IPS DF 4.7 (cell line): ENCODE results near the gene DAZAP2.
A peak's percentile ranks its signal among the peaks of the same experiment; 100 is the strongest.
"Not testable (repeated sequence)": the region's sequence is repeated elsewhere in the genome, so short reads cannot be mapped to it uniquely, and the experiment has no call there.

ENCODE experiments used
- DNase-seq: peaks from one replicate; pipeline ENCODE4 v3.0.0-alpha.2; 2013; ENCODE audit warnings: low spot score; ENCODE audit errors: extremely low read depth

The DAZAP2 gene

DNA sequence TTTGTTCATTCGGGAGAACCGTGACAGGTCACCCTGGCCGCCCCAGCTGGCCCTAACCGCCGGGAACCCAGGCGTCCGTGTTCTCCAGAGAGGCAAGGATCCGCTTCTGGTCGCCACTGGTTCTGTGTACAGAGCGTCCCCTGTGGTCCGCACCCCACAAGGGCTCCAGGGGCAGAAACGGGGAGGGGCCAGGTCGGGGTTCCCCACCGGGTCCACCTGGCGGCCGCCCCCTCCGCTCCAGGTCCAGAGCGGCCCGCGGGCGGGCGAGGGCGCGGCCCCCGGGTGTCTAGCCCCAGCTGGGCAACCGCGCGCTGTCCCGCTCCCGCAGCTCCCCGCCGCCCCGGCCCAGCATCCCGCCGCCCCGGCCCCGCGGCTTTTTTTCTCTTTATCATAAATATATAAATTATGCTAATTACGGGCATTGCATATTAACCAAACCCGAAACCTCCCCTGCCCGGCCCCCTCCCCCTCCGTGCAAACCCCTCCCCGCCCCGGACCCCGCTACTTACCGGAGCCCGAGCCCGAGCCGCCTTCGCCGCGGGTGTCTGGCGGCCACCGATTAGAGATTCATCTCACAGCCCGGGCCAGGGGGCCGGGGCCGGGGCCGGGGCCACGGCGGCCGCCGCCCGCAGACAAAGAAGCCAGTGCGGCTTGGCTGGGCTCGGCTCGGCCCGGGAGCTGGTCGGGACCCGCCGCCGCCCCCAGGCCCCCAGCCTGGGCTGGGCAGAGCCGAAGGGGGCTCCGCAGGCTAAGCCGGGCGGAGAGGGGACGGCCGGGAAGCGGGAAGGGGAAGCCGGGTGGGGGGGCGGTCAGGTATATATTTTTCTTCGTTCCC lies 21.3 kb upstream of the DAZAP2 start:
- no peak for DNase-seq

- DNase-seq = peak; percentile 28
Measured at GRCh38 chr12:51217968-51218606, 20.5 kb upstream of the DAZAP2 start, which contains the start of gene POU6F1. POU6F1 (minus strand) TSS chr12:51218062; CDS start chr12:51206836, 11,226 bp downstream.

DNA sequence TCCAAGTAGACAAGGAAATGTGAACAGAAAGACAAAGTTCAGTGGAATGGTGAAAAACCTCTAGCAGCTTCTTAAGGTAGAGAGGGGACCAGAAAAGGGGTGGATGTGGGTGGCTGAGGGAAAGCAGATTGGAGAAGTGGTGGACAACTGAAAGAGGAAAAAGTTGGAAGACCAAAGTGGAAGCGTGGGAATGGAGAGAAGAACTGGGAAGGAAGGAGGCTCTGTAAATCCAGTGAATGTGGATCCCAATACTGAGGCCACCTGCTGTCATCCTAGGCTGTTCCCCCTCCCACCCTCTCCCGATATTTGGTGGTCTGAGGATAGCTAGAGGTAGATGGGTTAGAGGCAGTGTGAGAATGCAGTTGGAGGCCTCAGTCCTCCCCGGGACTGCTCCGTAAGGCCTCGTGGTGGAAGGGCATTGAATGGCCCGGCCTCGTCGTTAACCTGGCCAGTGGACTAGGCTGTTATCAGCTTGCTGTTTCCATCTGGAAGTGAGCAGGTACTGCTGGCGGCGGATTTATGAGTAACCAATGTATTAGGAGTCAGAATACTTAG lies 19.9 kb upstream of the DAZAP2 start:
- DNase-seq = no peak

DNA sequence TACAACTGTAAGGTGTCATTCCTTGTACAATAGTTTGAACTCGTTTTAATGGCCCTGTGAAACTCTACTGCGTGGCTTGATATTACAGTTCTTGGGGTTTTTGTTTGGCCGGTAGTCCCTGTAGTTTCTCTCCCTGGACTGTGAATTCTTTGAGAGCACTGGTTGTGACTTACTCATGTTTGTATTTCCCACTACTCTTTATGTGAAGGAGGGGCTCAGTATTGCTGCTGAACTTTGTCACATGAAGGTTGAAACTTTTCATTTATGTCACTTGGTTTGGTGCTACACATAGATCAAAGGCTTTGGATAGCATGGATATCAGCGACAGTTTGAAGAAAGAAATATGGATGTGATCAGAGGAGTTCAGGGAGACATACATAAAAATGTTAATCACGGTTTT lies 19.3 kb upstream of the DAZAP2 start:
- no peak for DNase-seq

- not testable (repeated sequence) for DNase-seq
Measured at GRCh38 chr12:51219857-51220256, 18.8 kb upstream of the DAZAP2 start.

GRCh38 chr12:51222461-51222860 lies 16.2 kb upstream of the DAZAP2 start:
- no peak for DNase-seq

DNA sequence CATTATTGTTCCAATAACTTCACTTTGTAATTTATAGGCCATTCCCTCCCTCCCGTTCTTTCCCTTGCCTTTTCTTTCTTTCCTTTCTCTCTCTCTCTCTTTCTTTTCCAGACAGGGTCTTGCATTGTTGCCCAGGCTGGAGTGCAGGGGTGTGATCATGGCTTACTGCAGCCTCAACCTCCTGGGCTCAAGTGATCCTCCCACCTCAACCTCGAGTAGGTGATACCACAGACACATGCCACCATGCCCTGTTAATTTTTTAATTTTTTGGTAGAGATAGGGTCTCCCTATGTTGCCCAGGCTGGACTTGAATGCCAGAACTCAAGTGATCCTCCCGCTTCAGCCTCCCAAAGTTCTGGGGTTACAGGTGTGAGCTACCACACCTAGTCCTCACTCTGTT lies 14.0 kb upstream of the DAZAP2 start:
- DNase-seq = no peak

GRCh38 chr12:51225234-51225633 lies 13.4 kb upstream of the DAZAP2 start:
- DNase-seq = no peak

DNA sequence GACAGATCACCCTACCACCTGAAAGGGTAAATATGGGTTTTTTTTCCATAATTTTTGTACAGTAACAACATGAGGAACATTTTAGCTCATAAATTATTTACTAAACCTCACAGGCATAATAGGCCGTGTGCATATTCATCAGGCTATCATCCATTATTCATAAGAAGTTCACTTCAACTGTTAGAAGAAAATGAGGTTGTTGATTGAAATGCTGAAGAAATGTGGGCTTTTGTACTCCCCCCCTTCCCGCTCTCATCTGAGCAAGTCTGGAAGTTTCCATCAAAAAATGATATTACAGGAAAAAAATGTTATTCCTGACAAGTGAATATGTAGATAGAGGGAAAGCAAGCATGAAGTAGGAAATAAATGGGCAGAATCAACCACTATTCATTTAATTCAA lies 12.9 kb upstream of the DAZAP2 start:
- DNase-seq = no peak

DNA sequence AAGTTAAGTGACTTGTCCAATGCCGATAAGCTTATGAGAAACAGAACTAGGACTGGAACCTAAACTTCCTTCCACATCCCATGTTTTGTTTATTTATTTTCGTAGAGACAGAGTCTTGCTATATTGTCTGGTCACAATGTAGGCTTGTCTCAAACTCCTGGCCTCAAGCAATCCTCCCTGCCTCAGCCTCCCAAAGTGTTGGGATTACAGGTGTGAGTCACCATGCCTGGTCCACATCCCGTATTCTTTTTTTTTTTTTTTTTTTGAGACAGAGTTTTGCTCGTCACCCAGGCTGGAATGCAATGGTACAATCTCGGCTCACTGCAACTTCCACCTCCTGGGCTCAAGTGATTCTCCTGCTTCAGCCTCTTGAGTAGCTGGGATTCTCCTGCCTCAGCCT lies 11.5 kb upstream of the DAZAP2 start:
- DNase-seq = not testable (repeated sequence)

DNA sequence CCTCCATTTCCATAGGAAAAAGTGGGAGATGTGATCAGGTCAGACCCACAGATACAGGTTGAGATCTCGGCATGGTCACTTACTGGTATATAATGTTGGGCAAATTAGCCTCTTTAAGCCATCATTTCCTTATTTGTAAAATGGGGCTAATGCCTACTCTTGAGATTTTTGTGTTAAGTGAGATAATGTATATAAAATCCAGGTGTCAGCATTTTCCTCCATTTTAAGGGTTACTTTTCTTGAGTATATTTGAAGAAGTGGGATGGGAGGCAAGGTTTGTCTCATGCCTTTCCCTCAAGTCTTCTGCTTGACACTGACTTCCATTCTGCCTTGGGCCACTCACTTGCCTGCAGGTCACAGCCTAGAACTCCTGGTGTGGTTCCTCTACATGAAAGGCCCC lies 10.7 kb upstream of the DAZAP2 start:
- DNase-seq = no peak

DNA sequence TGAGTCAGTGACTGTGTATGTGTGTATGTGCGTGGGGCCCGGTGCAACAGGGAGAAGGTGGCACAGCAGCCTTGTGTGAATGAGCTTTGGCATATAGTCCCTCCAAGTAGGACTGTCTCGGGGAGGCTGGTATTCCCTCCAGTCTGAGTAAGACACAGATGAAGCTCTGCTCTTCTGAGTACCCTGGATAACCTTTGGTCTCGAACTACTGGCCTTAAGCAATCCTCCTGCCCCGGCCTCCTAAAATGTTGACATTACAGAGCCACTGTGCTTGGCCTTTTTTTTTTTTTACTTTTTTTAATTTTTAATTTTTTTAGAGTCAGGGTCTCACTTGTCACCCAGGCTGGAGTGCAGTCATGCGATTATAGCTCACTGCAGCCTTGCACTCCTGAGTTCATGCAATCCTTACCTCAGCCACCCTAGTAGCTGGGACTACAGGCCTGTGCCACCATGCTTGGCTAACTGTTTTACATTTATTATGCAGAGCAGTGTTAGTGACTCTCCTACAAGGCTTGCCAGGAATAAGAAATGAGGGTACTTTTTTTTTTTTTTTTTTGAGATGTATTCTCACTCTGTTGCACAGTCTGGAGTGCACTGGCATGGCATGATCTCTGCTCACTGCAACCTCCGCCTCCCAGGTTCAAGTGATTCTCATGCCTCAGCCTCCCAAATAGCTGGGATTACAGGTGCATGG lies 9.4 kb upstream of the DAZAP2 start:
- DNase-seq = no peak

DNA sequence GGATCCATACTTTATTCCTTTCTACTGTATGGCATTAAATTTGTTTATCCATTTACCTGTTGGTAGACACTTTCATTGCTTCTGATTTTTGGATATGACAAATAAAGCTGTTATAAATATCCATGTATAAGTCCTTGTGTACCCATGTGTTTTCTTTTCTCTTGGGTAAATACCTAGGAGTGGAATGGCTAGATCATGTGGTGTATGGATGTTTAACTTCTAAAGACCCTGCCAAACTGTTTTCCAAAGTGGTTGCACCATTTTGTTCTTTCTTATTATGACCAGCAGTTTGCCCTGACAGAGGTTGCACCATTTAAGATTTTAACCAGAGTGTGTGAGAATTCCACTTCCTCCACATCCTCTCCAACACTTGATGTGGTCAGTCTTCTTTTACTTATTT lies 6.0 kb upstream of the DAZAP2 start:
- no peak for DNase-seq

- no peak for DNase-seq
Measured at GRCh38 chr12:51234530-51234929, 4.1 kb upstream of the DAZAP2 start.

DNA sequence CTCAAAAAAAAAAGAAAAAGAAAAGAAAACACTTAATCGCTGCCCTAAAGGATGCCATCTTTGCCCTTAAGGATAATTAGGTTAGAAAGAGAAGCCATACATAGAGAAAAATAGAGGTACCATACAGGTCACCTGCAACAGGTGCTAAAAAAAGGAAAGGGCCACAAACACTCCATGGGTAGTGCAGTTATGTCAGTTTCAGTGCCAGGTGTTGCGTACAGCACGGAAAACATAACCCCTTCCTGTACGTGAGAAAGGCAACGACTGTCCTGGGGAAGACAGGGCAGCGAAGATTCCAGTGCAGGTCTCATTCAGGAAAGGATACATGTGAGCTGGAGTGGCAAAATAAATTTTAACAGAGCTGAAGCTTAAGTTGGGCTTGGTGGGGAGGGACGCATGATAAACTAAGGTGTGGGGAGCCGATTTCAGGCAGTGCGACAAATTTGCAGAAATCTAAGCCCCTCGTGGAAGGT lies 553 bp upstream of the DAZAP2 start:
- no peak for DNase-seq

- DNase-seq = no peak
Measured at GRCh38 chr12:51240971-51241370, 2.3 kb downstream of the DAZAP2 start.

DNA sequence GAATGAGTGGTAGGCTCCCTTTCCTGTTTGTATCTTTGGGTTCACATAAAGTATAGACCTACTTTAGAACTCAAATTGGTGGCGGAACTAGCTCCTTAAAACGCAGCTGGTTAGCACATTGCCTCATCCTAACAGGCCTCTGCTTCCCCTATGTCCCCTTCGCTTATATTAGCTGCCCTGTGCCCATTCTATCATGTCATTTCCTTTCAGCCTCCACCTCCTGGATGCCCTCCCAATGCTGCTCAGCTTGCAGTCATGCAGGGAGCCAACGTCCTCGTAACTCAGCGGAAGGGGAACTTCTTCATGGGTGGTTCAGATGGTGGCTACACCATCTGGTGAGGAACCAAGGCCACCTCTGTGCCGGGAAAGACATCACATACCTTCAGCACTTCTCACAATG lies 3.5 kb downstream of the DAZAP2 start:
- DNase-seq = no peak

DNA sequence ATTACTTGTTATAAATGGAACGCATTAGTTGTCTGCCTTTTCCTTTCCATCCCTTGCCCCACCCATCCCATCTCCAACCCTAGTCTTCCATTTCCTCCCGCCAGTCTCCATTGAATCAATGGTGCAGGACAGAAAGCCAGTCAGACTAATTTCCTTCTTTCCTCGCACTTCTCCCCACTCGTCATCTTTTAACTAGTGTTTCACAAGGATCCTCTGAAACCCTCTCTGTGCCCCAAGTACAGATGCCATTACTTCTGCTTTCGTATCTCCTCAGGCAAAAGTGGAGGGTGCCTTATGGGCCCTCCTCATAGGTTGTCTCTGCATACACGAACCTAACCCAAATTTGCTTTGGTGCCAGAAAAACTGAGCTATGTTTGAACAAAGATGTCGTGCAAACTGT lies 4.2 kb downstream of the DAZAP2 start:
- no peak for DNase-seq

GRCh38 chr12:51244269-51244668 lies 5.6 kb downstream of the DAZAP2 start:
- no peak for DNase-seq

DNA sequence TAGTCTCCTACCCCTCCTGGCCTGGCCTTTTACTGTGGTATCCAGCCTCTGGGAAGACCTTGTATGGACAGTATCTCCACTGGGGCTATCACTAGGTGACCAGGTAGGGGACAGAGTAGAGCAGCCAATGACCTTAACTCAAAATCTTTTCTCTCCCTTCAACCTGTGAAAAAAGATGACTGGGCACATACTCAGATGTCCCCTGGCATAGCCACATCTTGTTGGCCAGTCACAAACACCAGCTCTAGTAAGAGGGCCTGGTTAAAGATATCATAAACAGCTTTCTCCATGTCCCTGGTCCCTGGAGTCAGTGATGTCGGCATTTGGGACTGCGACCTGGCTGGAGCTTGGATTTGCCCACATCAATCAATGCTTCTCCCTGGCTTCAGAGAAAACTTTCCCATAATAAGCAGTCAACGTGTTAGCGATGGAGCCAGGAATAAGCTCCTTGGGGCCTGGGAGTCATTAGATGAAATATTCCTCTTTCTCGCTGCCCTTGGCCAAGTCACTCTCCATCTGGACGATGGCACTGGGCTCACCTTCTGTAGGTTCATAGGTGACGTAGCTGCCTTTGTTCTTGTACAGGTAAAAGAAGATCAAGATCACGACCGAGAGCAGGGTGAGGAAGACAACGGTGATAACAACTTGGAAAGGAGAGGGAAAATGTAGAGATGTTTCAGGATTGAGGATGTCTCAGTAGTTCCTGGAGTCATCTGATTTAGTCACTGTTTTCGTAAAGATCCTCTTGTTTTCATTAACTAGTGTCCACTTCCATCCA lies 7.0 kb downstream of the DAZAP2 start:
- DNase-seq = no peak

DNA sequence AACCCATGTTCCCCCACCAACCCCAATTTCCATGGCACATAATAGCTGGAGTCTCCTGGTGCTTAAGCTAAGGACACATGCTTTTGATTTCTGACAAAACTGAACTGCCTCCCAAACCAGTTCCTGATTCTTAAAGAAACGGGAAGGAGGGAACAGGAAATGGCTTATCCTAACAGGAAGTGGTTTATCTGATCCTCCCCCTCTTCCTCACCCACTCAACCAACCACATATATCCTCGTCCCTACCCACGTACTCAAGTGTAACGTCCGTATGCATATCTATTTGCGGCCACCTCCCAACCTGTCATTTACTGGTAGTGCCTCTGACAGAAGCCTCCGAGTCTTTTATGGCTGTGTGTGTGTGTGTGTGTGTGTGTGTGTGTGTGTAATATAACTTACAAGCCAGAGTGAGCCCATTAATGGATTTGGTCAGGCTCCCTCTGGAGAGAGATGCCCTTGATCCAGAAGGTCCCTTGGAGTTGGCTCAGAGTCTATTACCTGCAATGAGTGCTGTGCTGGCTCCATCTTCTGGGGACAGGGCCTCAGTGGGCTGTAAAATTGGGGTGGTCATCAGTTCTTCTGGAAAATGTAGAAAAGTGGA lies 7.7 kb downstream of the DAZAP2 start:
- no peak for DNase-seq
